ENCODE data around the gene RAD23B. TPM values are rescaled to one million over a fixed set of nuclear protein-coding genes. Genes with fewer than 3 reads are reported as not detected.

The RAD23B gene
- total RNA-seq, 1 experiment from 2014 or later: 114 TPM

DNA sequence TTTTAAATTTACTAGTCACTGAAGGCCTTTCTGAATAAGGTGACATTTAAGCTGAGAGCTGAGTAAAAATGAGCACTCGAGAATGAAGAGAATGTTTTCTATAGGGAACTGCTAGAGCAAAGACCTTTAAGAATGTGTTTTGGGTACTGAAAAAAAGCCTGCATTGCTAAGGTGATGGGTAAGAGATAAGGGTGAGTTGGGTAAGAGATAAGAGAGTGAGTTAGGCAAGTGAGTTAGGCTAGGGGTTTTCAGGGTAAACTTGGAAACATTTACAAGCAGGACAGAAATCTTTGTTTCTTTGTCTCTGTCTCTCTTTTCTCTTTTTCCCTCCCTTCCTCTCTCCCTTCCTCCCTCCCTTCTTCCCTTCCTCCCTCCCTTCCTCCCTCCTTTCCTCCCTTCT is 5.6 kb downstream of the RAD23B start:
- H3K27ac ChIP-seq (ENCODE audit: low read length): no peak overlapping the region
- in situ Hi-C loops (cut with HindIII; ENCODE audit: low pct_unique_long_range_greater_than_20kb, low sequenced_read_pairs) (no loop called here), intact Hi-C loops (cut with micrococcal nuclease; ENCODE audit: unreplicated experiment) (no loop called here)
- ATAC-seq: no peak
- no peak overlapping the region for H3K4me3 ChIP-seq (ENCODE audit: low read depth in 2 of 2, low read length in 2 of 2)
- H3K9me3 ChIP-seq (ENCODE audit: control insufficient read depth, insufficient read depth, low read depth, low read length): no peaks in the 10 kb centered on the region
- POLR2A ChIA-PET: no interaction called here
- H3K27me3 ChIP-seq (ENCODE audit: control insufficient read depth, insufficient read depth, low read length): no peaks in the 10 kb centered on the region
- TF ChIP-seq REST (IDR thresholded peaks at IDR 0.05; ENCODE audit: insufficient read depth in 1 of 2, low read depth in 2 of 2, low read length in 1 of 2) (no peak), TCF7L2 (IDR thresholded peaks at IDR 0.05; ENCODE audit: low read depth, low read length) (no peak), POLR2AphosphoS5 (IDR thresholded peaks at IDR 0.05; ENCODE audit: low read depth, low read length) (no peak), SIN3A (IDR thresholded peaks at IDR 0.05; ENCODE audit: borderline replicate concordance, insufficient read depth, low read depth, low read length) (no peak)
- TF ChIP-seq, protein P1, sequence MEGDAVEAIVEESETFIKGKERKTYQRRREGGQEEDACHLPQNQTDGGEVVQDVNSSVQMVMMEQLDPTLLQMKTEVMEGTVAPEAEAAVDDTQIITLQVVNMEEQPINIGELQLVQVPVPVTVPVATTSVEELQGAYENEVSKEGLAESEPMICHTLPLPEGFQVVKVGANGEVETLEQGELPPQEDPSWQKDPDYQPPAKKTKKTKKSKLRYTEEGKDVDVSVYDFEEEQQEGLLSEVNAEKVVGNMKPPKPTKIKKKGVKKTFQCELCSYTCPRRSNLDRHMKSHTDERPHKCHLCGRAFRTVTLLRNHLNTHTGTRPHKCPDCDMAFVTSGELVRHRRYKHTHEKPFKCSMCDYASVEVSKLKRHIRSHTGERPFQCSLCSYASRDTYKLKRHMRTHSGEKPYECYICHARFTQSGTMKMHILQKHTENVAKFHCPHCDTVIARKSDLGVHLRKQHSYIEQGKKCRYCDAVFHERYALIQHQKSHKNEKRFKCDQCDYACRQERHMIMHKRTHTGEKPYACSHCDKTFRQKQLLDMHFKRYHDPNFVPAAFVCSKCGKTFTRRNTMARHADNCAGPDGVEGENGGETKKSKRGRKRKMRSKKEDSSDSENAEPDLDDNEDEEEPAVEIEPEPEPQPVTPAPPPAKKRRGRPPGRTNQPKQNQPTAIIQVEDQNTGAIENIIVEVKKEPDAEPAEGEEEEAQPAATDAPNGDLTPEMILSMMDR (IDR thresholded peaks at IDR 0.05): no peak
- no peak for DNase-seq (ENCODE audit: low read depth, low spot score)
- peaks cover 5% of the 10 kb centered on the region; the same call in 1 of the 2 replicates for H3K36me3 ChIP-seq (ENCODE audit: control insufficient read depth, insufficient read depth, low read length)
- CTCF ChIA-PET: no interaction called here
- BruUV-seq (replicated peaks): no TSS peak
- H3K4me1 ChIP-seq (ENCODE audit: control insufficient read depth, insufficient read depth, low read length): peaks cover 19% of the 10 kb centered on the region

- Histone ChIP-seq H3K4me3 (ENCODE audit: low read depth in 2 of 2, low read length in 2 of 2) (no peak overlapping the region), H3K36me3 (ENCODE audit: control insufficient read depth, insufficient read depth, low read length) (no peaks in the 10 kb centered on the region; the same call in 1 of the 2 replicates), H3K27me3 (ENCODE audit: control insufficient read depth, insufficient read depth, low read length) (no peaks in the 10 kb centered on the region), H3K4me1 (ENCODE audit: control insufficient read depth, insufficient read depth, low read length) (peaks cover 29% of the 10 kb centered on the region), H3K27ac (ENCODE audit: low read length) (no peak overlapping the region), H3K9me3 (ENCODE audit: control insufficient read depth, insufficient read depth, low read depth, low read length) (no peaks in the 10 kb centered on the region)
- no peak for TF ChIP-seq SIN3A (IDR thresholded peaks at IDR 0.05; ENCODE audit: borderline replicate concordance, insufficient read depth, low read depth, low read length)
- TF ChIP-seq, protein P1 (IDR thresholded peaks at IDR 0.05): no peak
- DNase-seq (ENCODE audit: low read depth, low spot score): no peak
- CTCF ChIA-PET: no interaction called here
- in situ Hi-C loops (cut with HindIII; ENCODE audit: low pct_unique_long_range_greater_than_20kb, low sequenced_read_pairs) (no loop called here), intact Hi-C loops (cut with micrococcal nuclease; ENCODE audit: unreplicated experiment) (no loop called here)
- no TSS peak for BruUV-seq (replicated peaks)
- ATAC-seq: no peak
- POLR2A ChIA-PET: no interaction called here
Observed at GRCh38 chr9:107290619-107291018, 7.5 kb downstream of the RAD23B start.
